Hepatocyte (in vitro differentiated cells): Measurements from ENCODE around the gene AUNIP. TPM values are rescaled to one million over a fixed set of nuclear protein-coding genes. Genes with fewer than 3 reads are reported as not detected.

Source experiments
- DNase-seq: peaks from one replicate; pipeline ENCODE4 v3.0.0-alpha.2; 2016; ENCODE audit warnings: low spot score
- H2AFZ ChIP-seq: fragments of 200-600 bp; sonication (generic); 2 replicates; pipeline ENCODE4 v1.6.0; 2016; ENCODE audit warnings: antibody characterized with exemption, mild to moderate bottlenecking
- H3K27ac ChIP-seq: fragments of 200-600 bp; sonication (generic); 2 replicates; pipeline ENCODE4 v1.5.1; 2016; ENCODE audit warnings: mild to moderate bottlenecking
- H3K27me3 ChIP-seq: fragments of 200-600 bp; sonication (generic); 2 replicates; pipeline ENCODE4 v1.6.1; 2016
- H3K36me3 ChIP-seq: fragments of 200-600 bp; sonication (generic); replicated peaks from 2 replicates; pipeline ENCODE4 v1.5.1; 2016; ENCODE audit warnings: low read depth; ENCODE audit not compliant: insufficient read depth
- H3K4me1 ChIP-seq: fragments of 200-600 bp; sonication (generic); 2 replicates; pipeline ENCODE4 v1.5.1; 2016; ENCODE audit warnings: mild to moderate bottlenecking, moderate library complexity; ENCODE audit not compliant: insufficient read depth
- H3K4me2 ChIP-seq: fragments of 200-600 bp; sonication (generic); 2 replicates; pipeline ENCODE4 v1.6.0; 2016
- H3K4me3 ChIP-seq: fragments of 200-600 bp; sonication (generic); 2 replicates; pipeline ENCODE4 v1.5.1; 2016; ENCODE audit warnings: mild to moderate bottlenecking
- H3K79me2 ChIP-seq: fragments of 200-600 bp; sonication (generic); 2 replicates; pipeline ENCODE4 v1.6.0; 2017; ENCODE audit warnings: mild to moderate bottlenecking
- H3K9me2 ChIP-seq: fragments of 200-600 bp; sonication (generic); replicated peaks from 2 replicates; pipeline ENCODE4 v1.6.0; 2017; ENCODE audit warnings: mild to moderate bottlenecking; ENCODE audit not compliant: insufficient read depth
- H3K9me3 ChIP-seq: fragments of 200-600 bp; sonication (generic); 2 replicates; pipeline ENCODE4 v1.5.1; 2016; ENCODE audit warnings: low read depth, mild to moderate bottlenecking
- H4K20me1 ChIP-seq: fragments of 200-600 bp; sonication (generic); 2 replicates; pipeline ENCODE4 v1.6.0; 2016; ENCODE audit warnings: mild to moderate bottlenecking; ENCODE audit not compliant: insufficient read depth, poor library complexity, severe bottlenecking
- CTCF ChIP-seq: fragments of 200-600 bp; sonication (generic); IDR thresholded peaks from 2 replicates; pipeline ENCODE4 v1.5.1; 2016; ENCODE audit warnings: antibody characterized with exemption, mild to moderate bottlenecking; ENCODE audit not compliant: poor library complexity
- EZH2 ChIP-seq: fragments of 200-600 bp; sonication (generic); IDR thresholded peaks from 2 replicates; pipeline ENCODE4 v1.6.1; 2016; ENCODE audit warnings: antibody characterized with exemption, mild to moderate bottlenecking, borderline replicate concordance
- EZH2phosphoT487 ChIP-seq: fragments of 200-600 bp; sonication (generic); IDR thresholded peaks from one replicate; pipeline ENCODE4 v1.6.1; 2018; ENCODE audit warnings: antibody characterized with exemption, mild to moderate bottlenecking, low read depth, moderate library complexity; ENCODE audit not compliant: unreplicated experiment, severe bottlenecking
- WGBS: methylation state at CpG from one replicate; pipeline ENCODE4 v1.1.6; 2016; ENCODE audit warnings: low lambda C conversion rate; ENCODE audit errors: missing lambda C conversion rate; 5-methylcytosine and 5-hydroxymethylcytosine counted together
- polyA plus RNA-seq: library from polyadenylated mRNA; unstranded; fragments of >200 nt; fragmentation: Nextera tagmentation; extraction: Ambion mirVana; gene quantifications from 2 replicates; pipeline ENCODE4 v1.2.1, GENCODE V29; 2016
- total RNA-seq: library from RNA; depleted of rRNA; stranded (reverse); fragments of >200 nt; gene quantifications from 2 replicates; pipeline ENCODE4 v1.2.3, GENCODE V29; 2014

AUNIP gene
- total and polyA plus RNA-seq, 2 experiments from 2014 or later: 0.41 to 1.3 TPM

DNA sequence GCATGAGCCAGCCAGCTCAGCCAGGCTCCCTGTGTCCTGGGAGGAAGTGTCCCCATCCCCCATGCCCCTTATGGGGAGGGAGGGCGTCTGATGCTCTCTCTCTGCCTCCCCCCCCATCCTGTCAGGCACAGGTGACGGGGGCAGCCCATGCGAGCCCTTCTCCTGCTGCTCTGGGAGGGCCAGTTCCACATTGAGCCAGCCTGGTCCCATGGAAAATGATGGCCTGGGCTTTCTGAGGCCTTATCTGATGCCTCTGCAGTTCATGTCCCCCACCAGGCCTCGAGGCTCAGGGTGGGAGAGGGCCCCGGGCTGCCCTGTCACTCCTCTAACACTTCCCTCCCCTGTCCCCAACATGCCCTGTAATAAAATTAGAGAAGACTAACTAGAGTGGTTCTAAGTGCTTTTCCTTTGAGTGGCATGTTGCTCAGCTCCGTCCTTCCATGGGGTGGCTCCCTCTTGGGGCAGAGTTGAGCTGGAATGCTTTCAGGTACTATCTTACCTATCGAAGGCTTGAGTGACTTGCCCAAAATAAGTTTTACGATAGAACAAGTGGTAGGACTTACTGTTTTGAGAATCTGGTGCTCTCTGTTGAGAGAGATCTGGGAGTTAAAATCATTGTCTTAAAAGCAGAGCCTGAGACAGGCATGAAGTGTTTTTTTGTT, 41.3 kb downstream of the AUNIP start:
- H3K9me3 ChIP-seq: no peaks in the 10 kb centered on the region
- 42% methylated on average over 8 of the region's 8 CpGs for WGBS
- H3K4me2 ChIP-seq: peak overlapping the region; percentile 93
- H3K4me3 ChIP-seq: no peak overlapping the region
- H4K20me1 ChIP-seq: peaks cover 12% of the 10 kb centered on the region
- no peak overlapping the region for H2AFZ ChIP-seq
- no peaks in the 10 kb centered on the region for H3K27me3 ChIP-seq
- peak; percentile 55 for DNase-seq
- peaks cover 21% of the 10 kb centered on the region for H3K4me1 ChIP-seq
- H3K79me2 ChIP-seq: peaks cover 27% of the 10 kb centered on the region
- H3K36me3 ChIP-seq: no peaks in the 10 kb centered on the region
- peak overlapping the region; percentile 90 for H3K27ac ChIP-seq
- no peak for TF ChIP-seq EZH2
- peak; percentile 35 for TF ChIP-seq CTCF
- no peaks in the 10 kb centered on the region for H3K9me2 ChIP-seq

DNA sequence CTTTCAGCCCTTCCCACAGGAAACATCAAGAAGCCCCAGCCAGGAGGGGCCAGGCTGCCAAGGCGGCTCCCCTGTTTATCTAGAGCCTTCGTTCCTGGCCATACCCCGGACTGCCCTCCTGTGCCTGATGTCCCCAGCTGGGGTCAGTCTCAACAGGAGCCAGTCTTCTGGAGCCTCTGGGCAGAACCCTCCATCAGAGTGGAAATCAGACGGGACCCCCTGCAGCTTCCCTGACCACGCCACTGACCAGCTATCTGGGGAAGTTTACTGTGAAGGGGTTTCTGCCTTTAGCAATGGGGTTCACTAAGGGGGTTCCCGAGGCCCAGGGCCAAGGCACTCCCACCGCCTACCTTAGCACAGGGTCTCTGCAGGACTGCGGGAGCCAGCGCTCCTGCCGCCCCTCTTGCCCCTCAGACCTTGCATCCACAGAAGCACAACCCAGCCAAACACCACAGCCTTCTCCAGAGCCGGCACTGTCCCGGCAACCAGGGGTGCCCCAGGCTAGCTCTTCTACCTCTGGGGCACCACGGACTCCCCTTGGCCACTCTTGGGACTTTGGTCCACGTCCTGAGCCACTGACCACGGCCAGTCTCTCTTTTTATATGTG, 43.0 kb downstream of the AUNIP start:
- peaks cover 5% of the 10 kb centered on the region for H4K20me1 ChIP-seq
- H3K4me1 ChIP-seq: peaks cover 19% of the 10 kb centered on the region
- no peak overlapping the region for H3K4me3 ChIP-seq
- no peaks in the 10 kb centered on the region for H3K9me3 ChIP-seq
- H3K4me2 ChIP-seq: no peak overlapping the region
- no peaks in the 10 kb centered on the region for H3K36me3 ChIP-seq
- no peak overlapping the region for H3K27ac ChIP-seq
- H3K27me3 ChIP-seq: no peaks in the 10 kb centered on the region
- WGBS: 92% methylated on average over 15 of the region's 15 CpGs
- H3K79me2 ChIP-seq: peaks cover 11% of the 10 kb centered on the region
- no peak for DNase-seq
- H3K9me2 ChIP-seq: no peaks in the 10 kb centered on the region
- TF ChIP-seq EZH2phosphoT487: no peak
- TF ChIP-seq EZH2: no peak
- TF ChIP-seq CTCF: no peak
- H2AFZ ChIP-seq: no peak overlapping the region

GRCh38 chr1:25815208-25816111, 43.8 kb downstream of the AUNIP start:
- Histone ChIP-seq H3K4me3 (no peak overlapping the region), H3K79me2 (peaks cover 4% of the 10 kb centered on the region), H3K36me3 (no peaks in the 10 kb centered on the region), H3K27ac (no peak overlapping the region), H4K20me1 (no peaks in the 10 kb centered on the region), H3K27me3 (no peaks in the 10 kb centered on the region), H3K9me2 (no peaks in the 10 kb centered on the region), H2AFZ (no peak overlapping the region), H3K4me2 (no peak overlapping the region), H3K4me1 (peaks cover 15% of the 10 kb centered on the region), H3K9me3 (no peaks in the 10 kb centered on the region)
- DNase-seq: no peak
- TF ChIP-seq CTCF (no peak), EZH2phosphoT487 (no peak), EZH2 (no peak)
- 95% methylated on average over 17 of the region's 24 CpGs for WGBS
